GM18520 (cell line): Measurements from ENCODE around the gene ONECUT2.

Source experiments
- ATAC-seq: cut with Tn5 transposase; IDR thresholded peaks from one replicate; pipeline ENCODE4 v1.9.1; 2021; ENCODE audit not compliant: unreplicated experiment

ONECUT2 gene

DNA sequence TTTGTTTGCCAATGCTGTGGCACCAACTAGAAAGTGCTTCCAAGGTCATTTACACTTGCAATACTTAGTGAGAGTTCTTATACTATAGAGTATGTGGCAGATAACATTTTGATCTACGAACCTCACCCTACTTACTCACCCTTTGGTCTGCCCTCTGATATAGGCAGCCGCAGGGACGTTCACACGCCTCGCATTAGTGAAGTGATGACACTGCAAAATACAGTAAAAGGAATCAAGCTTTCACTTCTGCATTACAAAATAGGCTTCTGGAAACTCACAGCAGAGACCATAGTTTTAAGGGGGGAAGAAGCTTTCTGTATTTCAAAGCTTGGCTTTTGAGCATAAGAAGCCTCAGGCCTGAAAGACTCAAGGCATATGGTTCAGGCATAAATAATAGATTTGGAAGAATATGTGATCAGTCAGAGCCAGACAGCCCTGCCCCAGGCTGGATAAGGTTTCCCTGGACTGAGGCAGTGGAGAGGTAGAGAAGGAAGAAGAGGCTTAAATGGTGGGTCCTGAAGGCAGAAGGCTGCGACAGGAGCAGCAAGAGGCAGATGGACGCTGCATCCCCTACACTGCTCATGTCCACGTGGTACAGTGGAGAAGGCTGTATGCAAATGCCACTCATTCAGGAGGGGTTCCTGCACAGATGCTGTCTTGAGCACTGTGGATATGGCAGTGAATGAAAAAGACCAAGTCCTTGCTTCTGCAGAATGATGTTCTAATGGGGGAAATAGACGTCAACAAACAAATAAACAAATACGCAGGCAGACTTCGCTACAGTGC is 88.2 kb downstream of the ONECUT2 start:
- no peak for ATAC-seq

- no peak for ATAC-seq
Measured at GRCh38 chr18:57527556-57528229, 92.5 kb downstream of the ONECUT2 start.

DNA sequence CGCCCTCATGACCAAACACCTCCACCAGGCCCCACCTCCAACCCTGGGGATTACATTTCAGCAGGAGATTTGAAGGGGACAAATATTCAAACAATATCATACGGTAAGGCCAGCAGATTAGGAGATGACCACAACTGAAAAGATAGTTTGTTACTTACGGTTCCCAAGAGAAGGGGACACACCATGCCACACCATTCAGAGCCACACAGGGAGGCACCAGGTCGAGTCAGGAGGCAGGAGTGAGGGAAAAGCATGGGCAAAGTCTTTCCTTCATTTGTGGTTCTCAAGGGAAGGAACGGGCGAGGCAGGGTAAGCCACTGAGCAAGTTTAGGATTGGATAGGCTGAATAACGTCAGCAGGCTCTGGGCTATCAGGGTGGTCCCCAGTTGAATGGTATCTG is 94.0 kb downstream of the ONECUT2 start:
- no peak for ATAC-seq

DNA sequence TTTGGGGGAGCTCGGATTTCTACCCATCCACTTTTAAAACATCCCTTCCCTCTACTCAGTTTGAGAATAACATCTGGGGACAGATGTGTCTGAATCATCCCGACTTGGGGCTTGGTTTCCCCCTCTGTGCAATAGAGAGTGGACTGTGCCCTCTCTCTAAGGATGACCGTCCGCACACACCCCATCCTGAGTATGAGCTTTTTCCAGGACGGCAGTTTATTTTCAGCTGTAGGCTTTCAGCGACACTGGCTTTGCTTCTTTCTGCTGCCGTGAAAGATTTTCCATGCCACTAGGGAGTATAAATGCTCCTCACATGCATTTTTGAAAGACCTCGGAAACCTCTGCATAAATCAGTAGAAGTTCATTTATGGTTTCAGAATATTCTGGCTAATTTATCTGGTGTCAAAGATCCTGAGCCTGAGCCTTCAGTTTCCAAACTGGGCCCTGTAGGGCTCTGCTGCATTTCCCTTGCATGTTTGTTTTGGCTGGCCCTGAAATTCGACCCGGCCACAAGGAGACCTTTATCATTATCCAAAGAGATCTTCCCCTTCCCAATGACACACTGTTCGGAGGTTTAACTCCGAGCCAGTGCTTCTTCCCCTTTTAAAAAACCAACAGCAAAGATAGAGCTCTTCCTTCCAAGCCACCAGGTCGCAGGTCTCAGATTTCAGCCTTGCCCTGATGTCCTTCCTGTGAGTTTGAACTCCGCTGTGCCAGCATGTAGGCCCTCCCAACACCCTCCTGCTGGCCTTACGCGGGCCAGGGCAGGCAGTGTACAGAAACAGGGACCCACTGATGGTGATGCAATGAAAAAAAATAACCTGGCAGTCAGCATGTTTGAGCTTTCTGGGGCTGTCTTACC is 98.1 kb downstream of the ONECUT2 start:
- ATAC-seq = no peak

GRCh38 chr18:57533868-57534510 is 98.8 kb downstream of the ONECUT2 start:
- no peak for ATAC-seq

DNA sequence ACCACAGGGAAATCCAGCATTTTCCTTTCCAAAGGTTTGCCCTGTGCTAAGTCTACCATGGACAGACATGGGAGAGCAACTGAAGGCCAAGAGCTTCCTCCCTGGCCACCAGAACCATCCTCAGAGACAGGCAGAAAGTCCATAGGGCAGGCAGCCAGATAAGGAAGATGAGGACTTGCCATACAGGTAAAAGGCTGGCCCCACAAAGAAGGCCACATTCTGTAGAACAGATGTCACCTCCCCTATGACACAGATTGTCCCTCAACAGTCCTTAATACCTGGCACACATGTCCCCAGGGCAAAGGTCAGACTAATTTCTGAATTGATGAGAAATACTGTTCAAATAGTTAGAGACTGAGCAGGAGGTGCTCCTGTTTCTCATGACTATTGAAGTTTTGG is 99.3 kb downstream of the ONECUT2 start:
- no peak for ATAC-seq

GRCh38 chr18:57538614-57539013 is 103.4 kb downstream of the ONECUT2 start:
- ATAC-seq = no peak

DNA sequence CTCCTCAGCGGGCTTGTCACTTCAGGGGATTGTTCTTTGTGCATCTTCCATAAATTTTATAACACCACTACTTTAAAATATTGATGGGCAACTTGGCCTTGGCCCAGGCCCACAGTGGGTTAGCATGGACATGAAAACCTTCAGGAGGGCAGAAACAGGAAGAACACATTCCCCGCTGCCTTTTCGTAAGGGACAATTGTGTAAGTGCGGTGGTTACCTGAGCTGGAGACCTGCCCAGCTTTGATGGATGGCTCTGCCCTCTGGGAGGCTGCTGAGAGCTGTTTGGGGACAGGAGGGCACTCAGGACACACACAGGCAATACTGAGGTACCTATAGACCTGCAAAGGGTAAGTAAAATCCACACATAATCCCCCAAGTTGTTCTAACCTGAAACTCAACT is 104.5 kb downstream of the ONECUT2 start:
- no peak for ATAC-seq
